Panc1 (cell line): ENCODE data around the gene GID8. TPM values are rescaled to one million over a fixed set of nuclear protein-coding genes. Genes with fewer than 3 reads are reported as not detected.

ENCODE experiments used
- ATAC-seq: fragments of 200-7000 bp; cut with Tn5 transposase; 2 replicates; pipeline ENCODE4 v1.9.1; 2020; ENCODE audit warnings: mild to moderate bottlenecking, moderate library complexity
- BruUV-seq: library from RNA; stranded (reverse); fragments of 400-500 nt; replicated peaks from 2 replicates; lab custom pipeline; 2021; lab: Mats Ljungman, UMichigan
- CTCF ChIA-PET: fragments of 300-600 bp; sonication (Branson Sonifier 250); formaldehyde crosslinking; loops from one replicate; lab custom pipeline; 2022; ENCODE audit warnings: antibody characterized with exemption; lab: Charles Lee
- POLR2A ChIA-PET: fragments of 300-600 bp; sonication (Branson Sonifier 250); formaldehyde crosslinking; loops from one replicate; lab custom pipeline; 2022; ENCODE audit warnings: antibody characterized with exemption; lab: Charles Lee
- DNase-seq: peaks from one replicate; pipeline ENCODE4 v3.0.0-alpha.2; 2010; ENCODE audit warnings: low read depth, low spot score
- H3K27ac ChIP-seq: 2 replicates; pipeline ENCODE4 v1.5.1; 2011; ENCODE audit warnings: mild to moderate bottlenecking, low read length, inconsistent platforms
- H3K27me3 ChIP-seq: fragments of 200-500 bp; sonication (Bioruptor generic); 2 replicates; pipeline ENCODE4 v1.6.0; 2014; ENCODE audit warnings: low read length, inconsistent platforms; ENCODE audit not compliant: control insufficient read depth, insufficient read depth
- H3K36me3 ChIP-seq: fragments of 200-500 bp; sonication (Bioruptor generic); 2 replicates; pipeline ENCODE4 v1.5.1; 2014; ENCODE audit warnings: inconsistent platforms, mild to moderate bottlenecking, low read length, moderate library complexity; ENCODE audit not compliant: control insufficient read depth, insufficient read depth
- H3K4me1 ChIP-seq: 2 replicates; pipeline ENCODE4 v1.5.1; 2011; ENCODE audit warnings: inconsistent platforms, mild to moderate bottlenecking, low read length, moderate library complexity; ENCODE audit not compliant: control insufficient read depth, insufficient read depth
- H3K4me3 ChIP-seq, 2 experiments: 2 replicates each; pipeline ENCODE4 v1.5.1; 2011 to 2012; ENCODE audit warnings: low read depth in 2 of 2, low read length in 2 of 2, mild to moderate bottlenecking in 2 of 2, inconsistent platforms in 1 of 2, moderate library complexity in 1 of 2
- H3K9me3 ChIP-seq: fragments of 200-500 bp; sonication (Bioruptor generic); 2 replicates; pipeline ENCODE4 v1.5.1; 2014; ENCODE audit warnings: low read depth, mild to moderate bottlenecking, inconsistent platforms, low read length, moderate library complexity; ENCODE audit not compliant: control insufficient read depth, insufficient read depth
- POLR2AphosphoS5 ChIP-seq: IDR thresholded peaks from 2 replicates; pipeline ENCODE4 v1.6.1; 2012; ENCODE audit warnings: mild to moderate bottlenecking, low read depth, low read length, moderate library complexity
- REST ChIP-seq, 2 experiments: IDR thresholded peaks; 2 replicates each; pipeline ENCODE4 v1.6.1; 2011 to 2012; ENCODE audit warnings: low read depth in 2 of 2, control low read depth in 1 of 2, low read length in 1 of 2, mild to moderate bottlenecking in 1 of 2, moderate library complexity in 1 of 2; ENCODE audit not compliant: insufficient read depth in 1 of 2
- SIN3A ChIP-seq: IDR thresholded peaks from 2 replicates; pipeline ENCODE4 v1.6.1; 2012; ENCODE audit warnings: low read depth, mild to moderate bottlenecking, low read length, moderate library complexity, borderline replicate concordance; ENCODE audit not compliant: insufficient read depth
- TCF7L2 ChIP-seq: IDR thresholded peaks from 2 replicates; pipeline ENCODE4 v1.6.1; 2011; ENCODE audit warnings: mild to moderate bottlenecking, low read depth, low read length, inconsistent platforms
- in situ Hi-C: cut with HindIII; loops from 2 replicates; pipeline ENCODE4 v1.10.0; 2016; ENCODE audit warnings: low sequenced_read_pairs, low pct_unique_long_range_greater_than_20kb
- intact Hi-C: fragments of 100-400 bp; cut with micrococcal nuclease; formaldehyde crosslinking; loops from one replicate; pipeline ENCODE4 v1.10.0; 2022; ENCODE audit not compliant: unreplicated experiment
- total RNA-seq: library from RNA; stranded (reverse); gene quantifications from one replicate; pipeline ENCODE4 v1.2.1, GENCODE V29; 2021; ENCODE audit not compliant: unreplicated experiment
- TF ChIP-seq, protein P1 (sequence below): fragments of 450-650 bp; IDR thresholded peaks from 2 replicates; pipeline ENCODE4 v1.5.1; 2017; ENCODE audit warnings: mild to moderate bottlenecking

The GID8 gene
- total RNA-seq, 1 experiment from 2014 or later: 37.3 TPM

GRCh38 chr20:62990306-62990825, 52.4 kb downstream of the GID8 start:
- H3K4me1 ChIP-seq: peaks cover 3% of the 10 kb centered on the region; the same call in 1 of the 2 replicates
- no TSS peak for BruUV-seq
- DNase-seq: no peak
- no peaks in the 10 kb centered on the region for H3K36me3 ChIP-seq
- intact Hi-C loops (no loop called here), in situ Hi-C loops (no loop called here)
- no peaks in the 10 kb centered on the region for H3K9me3 ChIP-seq
- ChIA-PET POLR2A (no interaction called here), CTCF (no interaction called here)
- TF ChIP-seq REST (IDR thresholded peaks at IDR 0.05; ENCODE audit: insufficient read depth in 1 of 2, low read depth in 2 of 2, low read length in 1 of 2) (no peak), SIN3A (no peak), TCF7L2 (no peak), POLR2AphosphoS5 (no peak)
- TF ChIP-seq, protein P1, sequence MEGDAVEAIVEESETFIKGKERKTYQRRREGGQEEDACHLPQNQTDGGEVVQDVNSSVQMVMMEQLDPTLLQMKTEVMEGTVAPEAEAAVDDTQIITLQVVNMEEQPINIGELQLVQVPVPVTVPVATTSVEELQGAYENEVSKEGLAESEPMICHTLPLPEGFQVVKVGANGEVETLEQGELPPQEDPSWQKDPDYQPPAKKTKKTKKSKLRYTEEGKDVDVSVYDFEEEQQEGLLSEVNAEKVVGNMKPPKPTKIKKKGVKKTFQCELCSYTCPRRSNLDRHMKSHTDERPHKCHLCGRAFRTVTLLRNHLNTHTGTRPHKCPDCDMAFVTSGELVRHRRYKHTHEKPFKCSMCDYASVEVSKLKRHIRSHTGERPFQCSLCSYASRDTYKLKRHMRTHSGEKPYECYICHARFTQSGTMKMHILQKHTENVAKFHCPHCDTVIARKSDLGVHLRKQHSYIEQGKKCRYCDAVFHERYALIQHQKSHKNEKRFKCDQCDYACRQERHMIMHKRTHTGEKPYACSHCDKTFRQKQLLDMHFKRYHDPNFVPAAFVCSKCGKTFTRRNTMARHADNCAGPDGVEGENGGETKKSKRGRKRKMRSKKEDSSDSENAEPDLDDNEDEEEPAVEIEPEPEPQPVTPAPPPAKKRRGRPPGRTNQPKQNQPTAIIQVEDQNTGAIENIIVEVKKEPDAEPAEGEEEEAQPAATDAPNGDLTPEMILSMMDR: no peak
- H3K4me3 ChIP-seq: no peak overlapping the region
- no peak for ATAC-seq
- no peak overlapping the region for H3K27ac ChIP-seq
- no peaks in the 10 kb centered on the region for H3K27me3 ChIP-seq

GRCh38 chr20:62991196-62991807, 53.4 kb downstream of the GID8 start:
- POLR2A ChIA-PET: no interaction called here
- no peak for TF ChIP-seq SIN3A
- TF ChIP-seq, protein P1: no peak
- TF ChIP-seq TCF7L2: no peak
- no peak for TF ChIP-seq POLR2AphosphoS5
- no TSS peak for BruUV-seq

More at GRCh38 chr20:62991196-62991807, 53.4 kb downstream of the GID8 start:
- DNase-seq: no peak
- intact Hi-C loops: no loop called here
- H3K27ac ChIP-seq: no peak overlapping the region
- H3K36me3 ChIP-seq: no peaks in the 10 kb centered on the region
- peaks cover 3% of the 10 kb centered on the region; the same call in 1 of the 2 replicates for H3K4me1 ChIP-seq
- no peak for ATAC-seq
- no peaks in the 10 kb centered on the region for H3K27me3 ChIP-seq
- no peak overlapping the region for H3K4me3 ChIP-seq
- H3K9me3 ChIP-seq: no peaks in the 10 kb centered on the region
- in situ Hi-C loops: no loop called here
- CTCF ChIA-PET: no interaction called here
